Osteoblast (primary cell): Measurements from ENCODE around the gene FXYD6. TPM values are rescaled to one million over a fixed set of nuclear protein-coding genes. Genes with fewer than 3 reads are reported as not detected.

Experiments used
- DNase-seq: peaks from one replicate; pipeline ENCODE4 v3.0.0; 2011; ENCODE audit warnings: low spot score, mixed read lengths; ENCODE audit not compliant: insufficient read length; ENCODE audit errors: missing footprints
- H2AFZ ChIP-seq: 2 replicates; pipeline ENCODE4 v1.6.0; 2011; ENCODE audit warnings: mild to moderate bottlenecking, low read length
- H3K27ac ChIP-seq: 2 replicates; pipeline ENCODE4 v1.5.1; 2011; ENCODE audit warnings: mild to moderate bottlenecking, low read depth, low read length, moderate library complexity
- H3K27me3 ChIP-seq: 2 replicates; pipeline ENCODE4 v1.6.0; 2012; ENCODE audit warnings: mild to moderate bottlenecking, control low read depth, inconsistent platforms, low read length, moderate library complexity; ENCODE audit not compliant: insufficient read depth
- H3K36me3 ChIP-seq: 2 replicates; pipeline ENCODE4 v1.5.1; 2011; ENCODE audit warnings: mild to moderate bottlenecking, low read length, control low read depth, moderate library complexity; ENCODE audit not compliant: insufficient read depth
- H3K4me1 ChIP-seq: 2 replicates; pipeline ENCODE4 v1.5.1; 2011; ENCODE audit warnings: mild to moderate bottlenecking, low read length, control low read depth, moderate library complexity; ENCODE audit not compliant: insufficient read depth
- H3K4me2 ChIP-seq: 2 replicates; pipeline ENCODE4 v1.6.0; 2011; ENCODE audit warnings: mild to moderate bottlenecking, low read length; ENCODE audit not compliant: insufficient read depth
- H3K4me3 ChIP-seq: fragments of 200-600 bp; sonication (generic); 3 replicates; pipeline ENCODE4 v1.5.1; 2012; ENCODE audit warnings: mild to moderate bottlenecking, low read length, inconsistent platforms; ENCODE audit not compliant: insufficient read depth
- H3K79me2 ChIP-seq: 2 replicates; pipeline ENCODE4 v1.6.0; 2012; ENCODE audit warnings: mild to moderate bottlenecking, low read length, control low read depth, inconsistent platforms; ENCODE audit not compliant: insufficient read depth
- H3K9me3 ChIP-seq: 2 replicates; pipeline ENCODE4 v1.5.1; 2011; ENCODE audit warnings: low read depth, low read length, control low read depth
- H4K20me1 ChIP-seq: 2 replicates; pipeline ENCODE4 v1.6.0; 2012; ENCODE audit warnings: mild to moderate bottlenecking, low read length, control low read depth; ENCODE audit not compliant: insufficient read depth
- CTCF ChIP-seq: IDR thresholded peaks from 2 replicates; pipeline ENCODE4 v1.5.1; 2011; ENCODE audit warnings: mild to moderate bottlenecking, low read depth, low read length, moderate library complexity; ENCODE audit errors: extremely low read depth
- total RNA-seq: library from RNA; depleted of rRNA; stranded (reverse); fragments of >200 nt; gene quantifications from 2 replicates; pipeline ENCODE4 v1.2.3, GENCODE V29; 2012

FXYD6 gene
- total RNA-seq, 1 donor: not detected

GRCh38 chr11:117851106-117851505 lies 25.4 kb downstream of the FXYD6 start:
- no peak for TF ChIP-seq CTCF
- Histone ChIP-seq H3K79me2 (no peaks in the 10 kb centered on the region), H3K4me1 (no peaks in the 10 kb centered on the region), H2AFZ (no peak overlapping the region), H4K20me1 (no peaks in the 10 kb centered on the region), H3K27me3 (no peaks in the 10 kb centered on the region), H3K9me3 (no peaks in the 10 kb centered on the region), H3K36me3 (no peaks in the 10 kb centered on the region), H3K4me2 (no peak overlapping the region), H3K27ac (no peak overlapping the region), H3K4me3 (no peak overlapping the region)
- peak; percentile 72 for DNase-seq

- no peak overlapping the region for H3K27ac ChIP-seq
- no peak overlapping the region for H3K4me2 ChIP-seq
- H3K36me3 ChIP-seq: no peaks in the 10 kb centered on the region
- no peak overlapping the region for H3K4me3 ChIP-seq
- no peaks in the 10 kb centered on the region for H3K4me1 ChIP-seq
- no peaks in the 10 kb centered on the region for H3K79me2 ChIP-seq
- DNase-seq: no peak
- H2AFZ ChIP-seq: no peak overlapping the region
- H4K20me1 ChIP-seq: no peaks in the 10 kb centered on the region
- H3K27me3 ChIP-seq: no peaks in the 10 kb centered on the region
- TF ChIP-seq CTCF: no peak
- H3K9me3 ChIP-seq: no peaks in the 10 kb centered on the region
Measured at GRCh38 chr11:117849781-117850414, 26.6 kb downstream of the FXYD6 start.

- H3K4me2 ChIP-seq: no peak overlapping the region
- no peak overlapping the region for H2AFZ ChIP-seq
- H3K27me3 ChIP-seq: no peaks in the 10 kb centered on the region
- H3K4me1 ChIP-seq: no peaks in the 10 kb centered on the region
- H4K20me1 ChIP-seq: no peaks in the 10 kb centered on the region
- DNase-seq: peak; percentile 90
- no peak overlapping the region for H3K27ac ChIP-seq
- H3K36me3 ChIP-seq: no peaks in the 10 kb centered on the region
- peak; percentile 89 for TF ChIP-seq CTCF
- H3K4me3 ChIP-seq: no peak overlapping the region
- no peaks in the 10 kb centered on the region for H3K79me2 ChIP-seq
- no peaks in the 10 kb centered on the region for H3K9me3 ChIP-seq
Measured at GRCh38 chr11:117843666-117844484, 32.6 kb downstream of the FXYD6 start.
